ENCODE measurements around the gene RASGEF1C.

DNA sequence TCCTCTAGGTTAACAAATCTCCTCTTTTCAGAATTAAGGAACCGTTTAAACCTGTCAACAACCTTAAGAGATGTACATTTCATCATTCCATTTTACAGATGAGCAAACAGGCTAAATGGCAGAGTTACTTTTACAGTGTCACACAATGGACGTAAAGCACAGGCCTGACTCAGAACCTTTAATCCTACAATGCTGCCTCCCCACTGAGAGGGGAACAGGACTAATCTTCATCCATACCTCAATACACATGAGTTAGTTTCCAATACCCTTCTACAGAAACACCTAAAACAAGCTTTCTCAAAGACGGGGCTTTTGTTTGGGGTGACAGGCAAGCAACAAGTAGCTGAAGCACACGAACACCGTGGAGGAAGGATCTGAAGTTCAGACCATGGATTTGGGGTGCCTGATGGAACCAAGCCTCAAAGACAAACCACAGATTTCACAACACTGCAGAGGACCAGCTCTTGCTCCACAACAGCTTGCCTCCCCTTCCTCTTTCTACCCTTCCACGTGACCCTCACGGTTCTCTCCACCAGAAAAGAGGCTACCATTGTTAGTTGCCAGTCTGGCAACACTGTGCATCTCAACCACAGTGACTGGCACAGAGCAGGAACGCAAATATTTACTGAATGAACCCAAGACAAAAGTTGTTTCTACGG is 139.3 kb downstream of the RASGEF1C start:
- TF ChIP-seq, protein P1, sequence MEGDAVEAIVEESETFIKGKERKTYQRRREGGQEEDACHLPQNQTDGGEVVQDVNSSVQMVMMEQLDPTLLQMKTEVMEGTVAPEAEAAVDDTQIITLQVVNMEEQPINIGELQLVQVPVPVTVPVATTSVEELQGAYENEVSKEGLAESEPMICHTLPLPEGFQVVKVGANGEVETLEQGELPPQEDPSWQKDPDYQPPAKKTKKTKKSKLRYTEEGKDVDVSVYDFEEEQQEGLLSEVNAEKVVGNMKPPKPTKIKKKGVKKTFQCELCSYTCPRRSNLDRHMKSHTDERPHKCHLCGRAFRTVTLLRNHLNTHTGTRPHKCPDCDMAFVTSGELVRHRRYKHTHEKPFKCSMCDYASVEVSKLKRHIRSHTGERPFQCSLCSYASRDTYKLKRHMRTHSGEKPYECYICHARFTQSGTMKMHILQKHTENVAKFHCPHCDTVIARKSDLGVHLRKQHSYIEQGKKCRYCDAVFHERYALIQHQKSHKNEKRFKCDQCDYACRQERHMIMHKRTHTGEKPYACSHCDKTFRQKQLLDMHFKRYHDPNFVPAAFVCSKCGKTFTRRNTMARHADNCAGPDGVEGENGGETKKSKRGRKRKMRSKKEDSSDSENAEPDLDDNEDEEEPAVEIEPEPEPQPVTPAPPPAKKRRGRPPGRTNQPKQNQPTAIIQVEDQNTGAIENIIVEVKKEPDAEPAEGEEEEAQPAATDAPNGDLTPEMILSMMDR (IDR thresholded peaks at IDR 0.05; ENCODE audit: low read depth, low read length): no peak
- TF ChIP-seq EZH2phosphoT487 (IDR thresholded peaks at IDR 0.05; ENCODE audit: low read depth): no peak
